Adipose tissue (tissue), 3 donors: ENCODE results near the gene CFAP46. TPM values are rescaled to one million over a fixed set of nuclear protein-coding genes. Genes with fewer than 3 reads are reported as not detected.
"Not testable (repeated sequence)": the region's sequence is repeated elsewhere in the genome, so short reads cannot be mapped to it uniquely, and the experiment has no call there.

Experiments used
- H3K27ac ChIP-seq: one replicate; pipeline ENCODE4 v1.5.1; 2013; ENCODE audit warnings: low read depth, low read length
- WGBS, 3 donors: extraction: QIAGEN DNeasy Blood & Tissue Kit; methylation state at CpG; one replicate each; pipeline ENCODE4 v1.1.7; 2013; 5-methylcytosine and 5-hydroxymethylcytosine counted together
- polyA plus RNA-seq, 3 donors: library from polyadenylated mRNA; stranded (reverse); fragments of 200-250 nt; gene quantifications; one replicate each; pipeline ENCODE4 v1.2.3, GENCODE V29; 2013
- donor health status: healthy with polysubstance abuse.
- donor health status: Bipolar disorder and iron deficiency.
- donor health status: healthy.

CFAP46 gene
- polyA plus RNA-seq, 3 donors: 0.13 to 0.38 TPM; not detected in 1

DNA sequence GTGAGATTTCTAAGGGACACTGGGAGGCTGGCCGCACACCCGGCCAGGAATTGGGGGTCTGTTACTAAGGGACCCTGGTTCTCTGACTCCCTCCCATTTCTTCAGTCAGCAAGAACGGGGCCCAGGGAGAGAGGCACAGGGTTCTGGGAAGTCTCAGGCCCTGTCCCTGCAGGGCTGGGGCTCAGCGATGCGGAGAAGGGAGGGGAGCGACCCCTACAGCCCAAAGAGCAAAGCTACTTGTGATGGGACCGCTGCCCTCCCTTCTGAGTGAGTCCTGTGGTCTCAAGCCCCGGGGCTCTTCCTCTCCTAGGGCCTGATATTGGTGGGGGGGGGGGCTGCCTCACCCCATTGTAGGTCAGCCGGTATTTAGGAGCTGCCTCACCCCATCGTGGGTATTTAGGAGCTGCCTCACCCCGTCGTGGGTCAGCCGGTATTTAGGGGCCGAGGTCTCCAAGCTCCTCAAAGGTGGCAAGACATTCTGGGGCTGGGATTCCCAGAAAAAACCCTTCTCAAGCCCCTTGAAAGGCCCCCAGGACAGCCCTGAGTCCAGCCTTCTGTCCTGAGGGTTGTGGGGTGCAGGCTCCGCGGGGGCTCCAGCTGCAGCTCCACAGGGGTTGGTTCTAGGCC is 139.6 kb downstream of the CFAP46 start:
- no peak overlapping the region for H3K27ac ChIP-seq
- 70 to 85% (median 78%) methylated on average over 15 to 16 of the region's 16 CpGs for WGBS, 3 donors

DNA sequence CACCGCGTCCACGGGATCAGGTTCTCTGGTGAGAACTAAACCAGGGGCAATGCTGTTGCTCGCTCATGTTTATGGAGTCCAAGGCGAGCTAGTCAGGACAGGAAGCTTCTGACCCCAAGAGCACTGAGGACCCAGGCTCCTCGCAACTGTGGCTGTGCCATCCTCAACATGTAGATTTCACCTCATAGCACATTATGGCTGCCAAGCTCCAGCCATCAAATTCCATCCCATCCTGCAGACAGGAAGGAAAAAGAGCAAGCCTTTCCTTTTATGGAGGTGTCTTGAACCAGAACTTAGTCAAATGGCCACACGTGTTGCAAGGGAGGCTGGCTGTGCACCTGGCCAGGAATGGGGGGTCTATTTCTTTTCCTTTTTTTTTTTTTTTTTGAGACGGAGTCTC is 140.3 kb downstream of the CFAP46 start:
- WGBS, 3 donors: 83 to 95% (median 87%) methylated on average over 8 of the region's 8 CpGs

DNA sequence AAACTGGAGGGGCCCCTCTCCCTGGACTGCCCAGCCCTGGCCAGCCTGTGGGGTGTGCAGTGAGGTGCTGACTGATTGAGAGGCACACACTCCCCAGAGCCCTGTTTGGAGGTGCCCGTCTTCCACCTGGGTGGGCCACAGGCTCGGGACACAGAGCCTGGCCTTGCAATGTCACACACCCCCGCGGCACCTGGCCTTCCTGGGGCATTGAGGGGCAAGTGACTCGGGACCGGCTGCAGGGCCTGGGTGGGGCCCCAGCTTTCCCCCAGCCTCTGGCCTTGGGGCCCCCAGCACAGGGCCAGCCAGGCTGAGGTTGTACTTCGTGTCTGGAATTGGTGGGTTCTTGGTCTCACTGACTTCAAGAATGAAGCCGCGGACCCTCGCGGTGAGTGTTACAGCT is 142.5 kb downstream of the CFAP46 start:
- no peak overlapping the region for H3K27ac ChIP-seq
- WGBS, 3 donors: 85 to 89% (median 89%) methylated on average over 11 of the region's 11 CpGs

More for the DNA sequence above, 140.3 kb downstream of the CFAP46 start:
- no peak overlapping the region for H3K27ac ChIP-seq

GRCh38 chr10:132798876-132799275 is 143.5 kb downstream of the CFAP46 start:
- no peak overlapping the region for H3K27ac ChIP-seq
- WGBS, 3 donors: 86 to 94% (median 88%) methylated on average over 12 to 15 of the region's 15 CpGs

GRCh38 chr10:132798403-132798802 is 144.0 kb downstream of the CFAP46 start:
- no peak overlapping the region for H3K27ac ChIP-seq
- 82 to 86% (median 85%) methylated on average over 21 of the region's 21 CpGs for WGBS, 3 donors

DNA sequence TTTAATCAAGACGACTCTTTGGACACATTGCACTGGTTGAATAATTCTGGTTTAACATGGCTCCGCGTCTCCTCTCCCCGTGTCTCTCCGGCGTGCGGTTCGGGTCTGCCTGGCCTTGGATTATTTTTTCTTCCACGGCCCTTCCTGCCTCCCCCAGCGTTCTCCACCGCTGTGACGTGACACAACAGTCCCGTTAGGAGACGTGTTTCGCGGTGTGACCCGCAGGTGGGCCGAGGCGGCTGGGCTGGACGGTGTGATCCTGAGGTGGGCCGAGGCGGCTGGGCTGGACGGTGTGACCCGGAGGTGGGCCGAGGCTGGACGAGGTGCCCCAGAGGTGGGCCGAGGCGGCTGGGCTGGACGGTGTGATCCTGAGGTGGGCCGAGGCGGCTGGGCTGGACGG is 144.4 kb downstream of the CFAP46 start:
- 89 to 93% (median 93%) methylated on average over 20 to 31 of the region's 32 CpGs for WGBS, 3 donors
- H3K27ac ChIP-seq: not testable (repeated sequence)

GRCh38 chr10:132796846-132797245 is 145.5 kb downstream of the CFAP46 start:
- H3K27ac ChIP-seq: no peak overlapping the region
- WGBS, 3 donors: 60 to 75% (median 73%) methylated on average over 21 of the region's 21 CpGs

DNA sequence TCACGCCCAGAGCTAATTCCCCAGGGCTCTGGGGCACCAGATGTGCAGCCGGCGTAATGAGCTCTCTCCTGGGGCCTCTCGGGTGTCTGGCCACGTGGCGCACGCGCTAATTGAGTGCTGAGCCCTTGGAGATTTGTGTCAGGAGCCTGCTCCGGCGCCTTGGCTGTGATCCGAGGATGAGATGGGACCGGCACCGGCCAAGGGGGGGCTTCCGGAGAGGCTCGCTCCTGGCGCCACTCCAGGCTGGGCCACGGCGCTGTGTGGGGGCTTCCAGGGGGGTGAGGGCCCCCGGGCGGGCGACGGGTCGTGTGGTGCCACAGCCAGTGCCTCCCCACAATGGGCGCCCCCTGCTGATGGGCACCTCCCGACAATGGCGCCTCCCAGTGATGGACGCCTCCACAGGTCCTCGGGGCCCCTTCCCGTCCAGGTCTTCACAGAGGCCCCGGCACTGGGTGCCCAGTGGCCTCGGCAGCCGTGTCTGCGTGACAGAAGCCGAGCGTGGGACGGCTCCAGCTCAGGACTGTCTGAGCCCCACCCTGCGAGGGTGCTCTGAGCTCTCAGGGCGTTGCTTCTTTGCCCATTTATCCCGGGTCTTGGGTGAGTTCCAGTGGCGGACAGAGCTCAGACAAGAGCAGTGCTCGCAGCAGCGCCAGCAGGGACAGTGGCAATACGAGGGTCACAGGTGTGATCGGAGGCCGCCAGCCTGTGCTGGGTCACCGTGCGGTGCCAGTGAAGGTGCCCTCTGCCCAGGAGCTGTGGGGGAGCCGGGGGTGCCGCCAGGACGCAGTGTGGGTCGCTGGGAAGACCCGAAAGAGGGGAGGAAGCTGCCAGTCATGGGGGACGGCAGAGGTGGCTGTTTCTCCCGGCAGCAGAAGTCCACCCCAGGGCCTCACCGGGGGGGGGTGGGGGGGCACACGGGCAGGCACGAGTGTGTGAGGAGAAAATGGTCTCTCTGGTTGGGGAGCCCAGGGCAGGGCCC is 148.2 kb downstream of the CFAP46 start:
- whole genome bisulfite sequencing, 3 donors: 48 to 65% (median 63%) methylated on average over 55 to 57 of the region's 57 CpGs
- no peak overlapping the region for H3K27ac ChIP-seq

- no peak overlapping the region for H3K27ac ChIP-seq
- WGBS, 3 donors: 87 to 93% (median 88%) methylated on average over 9 of the region's 9 CpGs
These were observed 149.2 kb downstream of the CFAP46 start for GRCh38 chr10:132793213-132793612.

DNA sequence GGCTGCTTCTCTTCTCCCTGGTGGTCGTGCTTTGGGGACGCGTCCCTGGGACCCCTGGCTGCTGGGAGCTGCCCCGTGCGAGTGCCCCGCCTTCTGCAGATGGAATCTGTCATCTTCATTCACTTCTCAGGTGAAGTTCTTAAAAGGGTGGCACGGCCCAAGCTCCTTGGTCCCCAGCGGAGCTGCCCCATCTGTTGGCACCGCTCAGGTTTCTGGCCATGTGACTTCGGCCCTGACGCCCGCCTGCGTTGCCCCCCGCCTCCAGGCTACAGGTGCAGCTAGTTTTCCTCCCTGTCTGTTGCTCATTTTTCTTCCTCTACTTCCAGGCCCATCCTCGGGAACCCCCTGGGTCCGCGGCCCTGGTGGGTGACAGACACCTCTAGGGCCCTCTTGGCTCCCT is 149.6 kb downstream of the CFAP46 start:
- 80 to 89% (median 82%) methylated on average over 17 of the region's 17 CpGs for WGBS, 3 donors
- H3K27ac ChIP-seq: no peak overlapping the region

GRCh38 chr10:132792099-132792498 is 150.3 kb downstream of the CFAP46 start:
- H3K27ac ChIP-seq: not testable (repeated sequence)
- 90 to 96% (median 94%) methylated on average over 31 to 33 of the region's 33 CpGs for WGBS, 3 donors

DNA sequence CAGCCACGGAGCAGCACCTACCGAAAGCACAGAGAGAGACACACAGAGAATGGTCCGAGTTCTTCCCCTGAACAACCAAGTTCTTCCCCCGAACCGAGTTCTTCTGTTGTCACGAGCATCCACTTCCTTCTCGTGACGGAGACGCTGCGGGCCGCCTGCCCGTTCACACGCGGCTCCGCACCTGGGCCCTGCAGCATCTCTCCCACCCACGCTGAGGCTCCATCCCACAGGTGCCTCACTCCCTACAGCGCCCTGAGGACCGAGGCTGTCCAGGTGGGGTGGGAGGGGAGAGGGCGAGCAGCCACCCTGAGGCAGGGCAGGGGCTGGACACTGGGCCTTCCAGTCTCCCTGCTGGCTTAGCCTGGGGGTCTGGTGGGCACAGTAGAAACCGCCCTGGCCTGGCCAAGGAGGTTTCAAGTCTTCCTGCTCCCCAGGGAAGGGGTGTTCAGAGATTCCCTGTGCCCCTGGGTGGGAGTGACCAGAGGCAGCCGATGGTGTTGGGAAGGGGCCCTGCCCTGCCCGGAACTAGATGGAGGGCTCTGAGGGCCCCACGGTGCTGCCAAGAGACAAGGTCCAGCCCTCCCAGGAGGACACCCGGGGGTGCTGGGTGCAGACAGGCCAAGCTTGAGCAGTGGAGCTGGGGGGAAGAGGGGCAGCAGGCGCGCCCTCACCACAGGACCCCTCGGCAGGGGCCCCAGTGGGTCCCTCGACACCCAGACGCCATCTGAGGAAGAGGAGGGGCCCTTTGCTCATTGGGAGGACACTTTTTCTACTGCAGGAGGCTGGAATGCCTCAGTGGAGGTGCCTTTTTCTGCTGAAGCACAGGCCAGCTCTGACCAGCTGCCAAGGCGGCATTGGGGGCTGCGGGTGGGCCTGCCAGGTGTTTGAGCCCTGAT is 151.2 kb downstream of the CFAP46 start:
- WGBS, 3 donors: 48 to 57% (median 50%) methylated on average over 31 of the region's 31 CpGs
- H3K27ac ChIP-seq: no peak overlapping the region

DNA sequence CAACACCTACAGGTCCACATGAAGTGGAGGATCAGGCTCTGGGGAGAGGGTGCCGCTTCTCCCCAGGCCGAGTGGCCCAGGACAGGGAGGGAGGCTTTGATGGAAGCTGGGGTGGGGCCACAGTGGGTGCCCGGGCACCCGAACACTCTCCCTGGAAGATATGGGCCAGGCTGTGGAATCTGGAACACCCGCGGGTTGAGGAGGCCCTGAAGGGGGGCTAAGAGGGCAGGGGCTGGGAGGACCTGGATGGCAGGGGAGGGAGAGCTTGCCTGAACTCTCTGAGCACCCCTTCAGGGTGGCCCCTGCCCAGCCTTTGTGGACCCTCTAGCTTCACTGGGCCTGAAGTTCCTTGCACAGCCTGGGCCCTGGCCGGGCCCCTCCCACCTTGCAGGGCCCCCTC is 151.9 kb downstream of the CFAP46 start:
- H3K27ac ChIP-seq: no peak overlapping the region
- 38 to 53% (median 45%) methylated on average over 7 of the region's 7 CpGs for WGBS, 3 donors

- H3K27ac ChIP-seq: no peak overlapping the region
- WGBS, 3 donors: 62 to 70% (median 66%) methylated on average over 15 of the region's 15 CpGs
These were observed 152.7 kb downstream of the CFAP46 start for GRCh38 chr10:132789659-132790148.

DNA sequence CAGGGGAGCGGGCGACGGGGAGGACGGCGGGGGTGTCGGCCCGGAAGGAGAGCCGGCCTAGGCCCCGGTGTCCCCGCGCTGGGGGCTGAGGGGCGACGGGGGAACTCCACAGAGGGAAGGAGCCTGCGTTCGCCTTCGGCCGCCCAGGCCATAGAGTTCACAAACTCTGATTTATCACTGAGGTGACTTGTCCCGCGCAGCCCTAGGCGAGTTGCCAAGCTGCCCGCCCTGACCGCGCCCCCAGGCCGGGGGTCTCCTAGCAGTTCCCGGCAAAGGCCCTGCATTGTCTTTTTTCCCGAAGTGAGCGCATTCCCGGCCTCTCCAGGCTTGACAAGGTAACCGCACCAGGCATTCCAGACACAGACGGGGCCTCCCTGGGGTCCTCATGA is 153.5 kb downstream of the CFAP46 start:
- H3K27ac ChIP-seq: no peak overlapping the region
- 2 to 4% (median 4%) methylated on average over 29 to 30 of the region's 30 CpGs for WGBS, 3 donors

DNA sequence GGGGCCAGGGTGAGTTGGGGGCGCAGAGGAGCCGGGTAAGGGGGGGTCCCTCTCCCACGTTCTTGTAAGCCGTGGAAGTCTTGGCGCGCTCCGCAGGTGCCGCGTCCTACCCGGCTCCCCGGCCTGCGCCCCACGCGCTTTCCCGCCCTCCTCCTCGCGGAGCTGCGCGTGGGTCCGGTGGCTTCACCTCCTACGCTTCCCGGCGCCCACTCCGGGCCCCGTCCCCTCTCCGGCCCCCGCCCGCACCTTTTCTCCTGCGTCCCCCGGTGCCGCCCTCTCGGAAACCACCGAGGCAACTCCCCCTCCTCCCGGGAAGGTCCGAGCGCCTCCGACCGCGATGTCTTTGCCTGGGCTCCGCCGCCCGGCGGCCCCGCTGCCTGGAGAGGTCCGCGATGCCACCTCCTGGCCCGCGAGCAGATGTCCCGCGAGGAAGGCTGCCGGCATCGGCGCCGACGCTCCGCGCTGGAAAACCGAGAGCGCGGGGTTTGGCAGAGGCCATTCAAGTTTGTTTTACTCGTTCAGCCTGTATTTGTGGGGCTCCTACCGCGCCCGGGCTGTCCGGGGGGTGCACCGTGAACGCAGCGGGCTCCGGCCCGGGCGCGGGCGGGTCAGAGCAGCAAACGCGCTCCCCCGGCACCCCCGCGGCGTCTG is 154.1 kb downstream of the CFAP46 start:
- no peak overlapping the region for H3K27ac ChIP-seq
- WGBS, 3 donors: 1 to 3% (median 2%) methylated on average over 60 to 78 of the region's 79 CpGs

- H3K27ac ChIP-seq: no peak overlapping the region
- WGBS, 3 donors: 1 to 3% (median 2%) methylated on average over 54 to 80 of the region's 80 CpGs
These were observed 154.7 kb downstream of the CFAP46 start for GRCh38 chr10:132787495-132788179.
